Measurements from ENCODE around the gene COL3A1. TPM values are rescaled to one million over a fixed set of nuclear protein-coding genes. Genes with fewer than 3 reads are reported as not detected.

Gene COL3A1
- total RNA-seq, 1 donor from 2014 or later, result 12.5 TPM

DNA sequence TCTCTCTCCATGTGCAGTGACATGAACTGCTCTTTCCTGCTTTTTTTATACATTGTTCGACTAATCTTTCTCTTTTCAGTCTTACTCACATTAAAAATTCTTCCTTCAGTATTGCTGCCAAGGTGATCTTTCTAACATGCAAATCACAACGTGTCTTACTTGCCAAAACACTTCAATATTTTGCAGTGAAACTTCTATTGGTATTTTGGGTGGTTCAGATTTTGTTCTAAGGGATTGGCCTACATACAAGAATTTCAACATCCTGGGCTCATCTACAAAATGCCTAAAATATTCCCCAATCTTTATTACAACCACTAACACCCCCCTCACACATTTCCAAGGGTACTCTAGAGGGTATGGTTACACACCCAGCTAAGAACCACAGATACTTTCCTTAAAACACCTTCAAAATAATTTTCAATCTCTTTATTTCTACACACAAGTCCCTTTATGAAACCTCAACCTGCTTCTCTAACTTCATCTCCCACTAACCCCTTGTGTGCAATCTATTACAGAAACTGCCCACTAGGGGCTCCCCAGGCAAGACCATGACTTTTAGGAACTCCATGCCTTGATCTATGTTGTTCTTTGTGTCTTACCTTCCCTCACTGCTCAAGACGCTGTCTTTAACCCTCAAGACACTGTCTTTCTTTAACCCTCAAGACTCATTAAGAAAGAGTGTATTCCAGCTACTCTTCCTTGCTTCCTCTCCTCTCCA lies 50.9 kb downstream of the COL3A1 start:
- no peak for DNase-seq (ENCODE audit: low read depth)
- H3K4me3 ChIP-seq (ENCODE audit: low read depth, low read length), result no peak overlapping the region
- TF ChIP-seq, protein P1, sequence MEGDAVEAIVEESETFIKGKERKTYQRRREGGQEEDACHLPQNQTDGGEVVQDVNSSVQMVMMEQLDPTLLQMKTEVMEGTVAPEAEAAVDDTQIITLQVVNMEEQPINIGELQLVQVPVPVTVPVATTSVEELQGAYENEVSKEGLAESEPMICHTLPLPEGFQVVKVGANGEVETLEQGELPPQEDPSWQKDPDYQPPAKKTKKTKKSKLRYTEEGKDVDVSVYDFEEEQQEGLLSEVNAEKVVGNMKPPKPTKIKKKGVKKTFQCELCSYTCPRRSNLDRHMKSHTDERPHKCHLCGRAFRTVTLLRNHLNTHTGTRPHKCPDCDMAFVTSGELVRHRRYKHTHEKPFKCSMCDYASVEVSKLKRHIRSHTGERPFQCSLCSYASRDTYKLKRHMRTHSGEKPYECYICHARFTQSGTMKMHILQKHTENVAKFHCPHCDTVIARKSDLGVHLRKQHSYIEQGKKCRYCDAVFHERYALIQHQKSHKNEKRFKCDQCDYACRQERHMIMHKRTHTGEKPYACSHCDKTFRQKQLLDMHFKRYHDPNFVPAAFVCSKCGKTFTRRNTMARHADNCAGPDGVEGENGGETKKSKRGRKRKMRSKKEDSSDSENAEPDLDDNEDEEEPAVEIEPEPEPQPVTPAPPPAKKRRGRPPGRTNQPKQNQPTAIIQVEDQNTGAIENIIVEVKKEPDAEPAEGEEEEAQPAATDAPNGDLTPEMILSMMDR (conservative IDR thresholded peaks at IDR 0.05; ENCODE audit: low read depth, low read length), result peak; percentile 55

DNA sequence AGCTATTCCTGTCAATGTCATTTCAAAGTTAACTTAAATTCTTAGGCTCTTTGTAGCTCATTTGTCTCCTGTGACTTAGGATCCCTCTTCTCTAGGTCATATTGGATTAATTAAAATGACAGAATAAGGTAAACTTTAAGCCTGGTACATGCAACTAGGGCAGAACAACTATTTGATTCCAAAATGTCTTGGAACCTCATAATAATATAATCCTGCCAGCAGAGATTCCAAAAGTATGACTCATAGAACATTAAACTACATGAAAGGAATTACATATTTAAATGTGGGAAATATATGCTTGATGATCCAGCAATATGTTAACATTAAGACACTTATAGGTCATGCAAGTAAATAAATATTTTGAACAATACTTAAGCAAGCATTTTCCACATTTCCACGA lies 63.3 kb downstream of the COL3A1 start:
- no peak for DNase-seq (ENCODE audit: low read depth)
- no peak overlapping the region for H3K4me3 ChIP-seq (ENCODE audit: low read depth, low read length)
- TF ChIP-seq, protein P1 (conservative IDR thresholded peaks at IDR 0.05; ENCODE audit: low read depth, low read length), result no peak

DNA sequence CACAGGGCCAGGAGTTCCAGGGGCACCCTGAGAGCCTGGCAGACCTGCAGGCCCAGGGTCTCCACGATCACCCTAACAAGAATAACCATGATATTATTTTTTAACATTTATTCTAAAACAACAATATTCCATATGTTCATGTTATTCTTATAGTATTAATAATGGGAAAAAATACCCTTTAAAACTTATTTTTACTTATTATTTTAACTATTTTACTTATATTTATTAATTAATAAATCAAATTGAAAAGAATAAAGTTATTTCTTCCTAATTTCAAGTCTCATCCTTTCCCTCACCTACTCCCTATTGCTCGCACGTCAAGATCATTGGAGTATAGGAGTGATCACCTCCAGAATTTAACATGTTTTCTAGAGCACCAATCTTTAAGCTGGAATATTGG lies 71.7 kb downstream of the COL3A1 start:
- TF ChIP-seq, protein P1 (conservative IDR thresholded peaks at IDR 0.05; ENCODE audit: low read depth, low read length), result no peak
- H3K4me3 ChIP-seq (ENCODE audit: low read depth, low read length), result no peak overlapping the region
- no peak for DNase-seq (ENCODE audit: low read depth)

GRCh38 chr2:189046320-189046719 lies 72.1 kb downstream of the COL3A1 start:
- TF ChIP-seq, protein P1 (conservative IDR thresholded peaks at IDR 0.05; ENCODE audit: low read depth, low read length), result no peak
- no peak overlapping the region for H3K4me3 ChIP-seq (ENCODE audit: low read depth, low read length)
- DNase-seq (ENCODE audit: low read depth), result no peak

GRCh38 chr2:189047171-189047888 lies 73.2 kb downstream of the COL3A1 start:
- no peak overlapping the region for H3K4me3 ChIP-seq (ENCODE audit: low read depth, low read length)
- no peak for DNase-seq (ENCODE audit: low read depth)
- TF ChIP-seq, protein P1 (conservative IDR thresholded peaks at IDR 0.05; ENCODE audit: low read depth, low read length), result no peak

GRCh38 chr2:189048189-189048588 lies 74.0 kb downstream of the COL3A1 start:
- TF ChIP-seq, protein P1 (conservative IDR thresholded peaks at IDR 0.05; ENCODE audit: low read depth, low read length), result no peak
- no peak for DNase-seq (ENCODE audit: low read depth)
- H3K4me3 ChIP-seq (ENCODE audit: low read depth, low read length), result no peak overlapping the region
